GM19043 (cell line): ENCODE results near the gene SLC36A1.

Experiments
- ATAC-seq: cut with Tn5 transposase; IDR thresholded peaks from one replicate; pipeline ENCODE4 v1.9.1; 2021; ENCODE audit warnings: low read depth; ENCODE audit not compliant: unreplicated experiment

SLC36A1 gene

GRCh38 chr5:151523335-151523734 lies 75.9 kb downstream of the SLC36A1 start:
- ATAC-seq, result peak; percentile 89

- ATAC-seq, result no peak
These were observed 80.8 kb downstream of the SLC36A1 start for GRCh38 chr5:151528153-151528552.

GRCh38 chr5:151528996-151529395 lies 81.6 kb downstream of the SLC36A1 start:
- no peak for ATAC-seq

GRCh38 chr5:151531581-151531980 lies 84.2 kb downstream of the SLC36A1 start:
- ATAC-seq, result no peak

- no peak for ATAC-seq
These were observed 85.0 kb downstream of the SLC36A1 start for GRCh38 chr5:151532416-151532815.

GRCh38 chr5:151534350-151534749 lies 86.9 kb downstream of the SLC36A1 start:
- no peak for ATAC-seq

- ATAC-seq, result no peak
These were observed 89.6 kb downstream of the SLC36A1 start for GRCh38 chr5:151537044-151537443.

GRCh38 chr5:151541571-151541970 lies 94.2 kb downstream of the SLC36A1 start:
- ATAC-seq, result no peak
